ENCODE data around the gene ZNF18.

- TF ChIP-seq CTCF (IDR thresholded peaks at IDR 0.05) = peak; percentile 98
- TF ChIP-seq ZFX (IDR thresholded peaks at IDR 0.05; ENCODE audit: borderline replicate concordance) = no peak
Observed at GRCh38 chr17:11935734-11936406, 61.4 kb downstream of the ZNF18 start.

Measured in 22Rv1 (cell line).